ENCODE results near the gene RITA1. TPM values are rescaled to one million over a fixed set of nuclear protein-coding genes. Genes with fewer than 3 reads are reported as not detected.
A peak's percentile ranks its signal among the peaks of the same experiment; 100 is the strongest.

The RITA1 gene
- total RNA-seq, 1 experiment from 2014 or later: 20.7 TPM

DNA sequence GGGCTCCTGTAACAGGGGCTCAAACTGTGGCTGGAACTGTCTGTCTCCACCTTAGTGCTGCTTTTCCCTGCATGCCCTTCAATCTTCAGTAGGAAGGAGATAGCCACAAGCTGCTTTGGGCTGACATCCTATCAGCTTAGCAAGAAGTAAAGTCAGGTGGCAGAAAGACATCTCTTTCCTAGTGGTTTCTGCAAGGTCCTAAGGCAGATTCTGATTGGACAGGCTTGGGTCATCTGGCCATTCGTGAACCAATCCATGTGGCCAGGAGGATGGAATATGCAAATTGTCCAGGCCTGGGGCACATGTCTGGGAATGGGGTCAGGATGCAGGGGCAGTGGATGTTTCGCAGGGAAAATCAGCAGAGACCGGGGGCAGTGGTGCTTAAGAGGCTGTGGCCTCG is 5.2 kb downstream of the RITA1 start:
- Histone ChIP-seq H3K4me1 (ENCODE audit: control insufficient read depth in 1 of 2, insufficient read depth in 2 of 2, low read length in 2 of 2) (peaks cover 45 to 68% of the 10 kb centered on the region in 2 experiments), H3K27ac (ENCODE audit: low read depth, low read length) (peak overlapping the region; percentile 86), H3K9me2 (ENCODE audit: insufficient read depth) (no peaks in the 10 kb centered on the region), H4K20me1 (ENCODE audit: insufficient read depth) (no peaks in the 10 kb centered on the region), H3K79me2 (ENCODE audit: insufficient read depth, low read length) (peaks cover 23% of the 10 kb centered on the region), H3K4me3 (replicated peaks in 1 of 2; ENCODE audit: low read depth in 1 of 2, low read length in 2 of 2) (no peak overlapping the region), H3K36me3 (ENCODE audit: control insufficient read depth in 1 of 2, insufficient read depth in 2 of 2, low read length in 2 of 2) (peaks cover 6 to 24% of the 10 kb centered on the region in 2 experiments; a peak in 2 of 4 replicates), H2AFZ (ENCODE audit: low read depth, low read length, poor library complexity, severe bottlenecking) (no peak overlapping the region), H3K9ac (ENCODE audit: low read length) (peak overlapping the region; percentile 27; the same call in 1 of the 2 replicates), H3K27me3 (ENCODE audit: insufficient read depth, low read length) (no peaks in the 10 kb centered on the region), H3K9me3 (ENCODE audit: control insufficient read depth in 1 of 2, insufficient read depth in 1 of 2, low read depth in 1 of 2, low read length in 2 of 2) (no peaks in the 10 kb centered on the region), H3K4me2 (ENCODE audit: low read length) (peak overlapping the region; percentile 27; the same call in 1 of the 2 replicates)
- ChIA-PET RAD21 (ENCODE audit: low non-redundant PET in 1 of 2, low total read pairs in 2 of 2, uncharacterized antibody in 2 of 2, unreplicated experiment in 2 of 2) (no interaction called here), CTCF (no interaction called here), POLR2A (interaction anchor here (1.8 kb wide), 1 partner anchor 31 kb away, joined by 5 read pairs; the partner anchor contains the start of gene TPCN1)
- TF ChIP-seq ZNF274 (IDR thresholded peaks at IDR 0.05; ENCODE audit: low read depth, low read length) (no peak), SIN3A (IDR thresholded peaks at IDR 0.05; ENCODE audit: low read depth) (no peak)
- ATAC-seq (peak; percentile 75), DNase-seq (ENCODE audit: low read depth, low spot score) (peak; percentile 66)
- no TSS peak for BruUV-seq (replicated peaks)
- intact Hi-C loops (cut with micrococcal nuclease): loop anchor here (10.0 kb wide), 1 partner anchor 144 kb away; the partner anchor contains the start of gene SLC8B1

DNA sequence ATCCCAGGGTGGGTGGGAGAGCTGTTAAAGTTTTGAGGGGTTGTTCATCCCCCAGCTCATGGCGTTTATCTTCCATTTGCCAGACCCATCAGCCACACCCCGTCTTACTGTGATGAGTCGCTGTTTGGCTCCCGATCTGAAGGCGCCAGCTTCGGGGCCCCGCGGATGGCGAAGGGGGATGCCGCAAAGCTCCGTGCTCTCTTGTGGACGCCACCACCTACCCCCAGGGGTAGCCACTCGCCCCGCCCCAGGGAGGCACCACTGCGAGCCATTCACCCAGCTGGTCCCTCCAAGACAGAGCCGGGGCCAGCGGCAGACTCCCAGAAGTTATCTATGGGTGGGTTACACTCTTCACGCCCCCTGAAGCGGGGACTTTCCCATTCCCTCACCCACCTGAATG is 5.7 kb downstream of the RITA1 start:
- ATAC-seq: no peak
- intact Hi-C loops (cut with micrococcal nuclease): loop anchor here (10.0 kb wide), 1 partner anchor 144 kb away; the partner anchor contains the start of gene SLC8B1

More for the DNA sequence above, 5.7 kb downstream of the RITA1 start:
- RAD21 ChIA-PET (ENCODE audit: low non-redundant PET in 1 of 2, low total read pairs in 2 of 2, uncharacterized antibody in 2 of 2, unreplicated experiment in 2 of 2): no interaction called here
- Histone ChIP-seq H3K79me2 (ENCODE audit: insufficient read depth, low read length) (peaks cover 19% of the 10 kb centered on the region), H3K9ac (ENCODE audit: low read length) (peak overlapping the region; percentile 27; the same call in 1 of the 2 replicates), H3K36me3 (ENCODE audit: control insufficient read depth in 1 of 2, insufficient read depth in 2 of 2, low read length in 2 of 2) (peaks cover 6 to 24% of the 10 kb centered on the region in 2 experiments; a peak in 2 of 4 replicates), H3K9me3 (ENCODE audit: control insufficient read depth in 1 of 2, insufficient read depth in 1 of 2, low read depth in 1 of 2, low read length in 2 of 2) (no peaks in the 10 kb centered on the region), H3K27ac (ENCODE audit: low read depth, low read length) (peak overlapping the region; percentile 86; the same call in 1 of the 2 replicates), H3K27me3 (ENCODE audit: insufficient read depth, low read length) (no peaks in the 10 kb centered on the region), H4K20me1 (ENCODE audit: insufficient read depth) (no peaks in the 10 kb centered on the region), H2AFZ (ENCODE audit: low read depth, low read length, poor library complexity, severe bottlenecking) (no peak overlapping the region), H3K4me1 (ENCODE audit: control insufficient read depth in 1 of 2, insufficient read depth in 2 of 2, low read length in 2 of 2) (peaks cover 44 to 63% of the 10 kb centered on the region in 2 experiments), H3K9me2 (ENCODE audit: insufficient read depth) (no peaks in the 10 kb centered on the region), H3K4me3 (replicated peaks in 1 of 2; ENCODE audit: low read depth in 1 of 2, low read length in 2 of 2) (no peak overlapping the region), H3K4me2 (ENCODE audit: low read length) (peak overlapping the region; percentile 27; the same call in 1 of the 2 replicates)
- POLR2A ChIA-PET: interaction anchor here (1.8 kb wide), 1 partner anchor 31 kb away, joined by 5 read pairs; the partner anchor contains the start of gene TPCN1
- BruUV-seq (replicated peaks): no TSS peak
- CTCF ChIA-PET: no interaction called here
- DNase-seq (ENCODE audit: low read depth, low spot score): no peak
- no peak for TF ChIP-seq ZNF274 (IDR thresholded peaks at IDR 0.05; ENCODE audit: low read depth, low read length)
- no peak for TF ChIP-seq ZFX (IDR thresholded peaks at IDR 0.05)
